HG02884 (cell line): ENCODE measurements around the gene METTL1.
A peak's percentile ranks its signal among the peaks of the same experiment; 100 is the strongest.
"Not testable (repeated sequence)": the region's sequence is repeated elsewhere in the genome, so short reads cannot be mapped to it uniquely, and the experiment has no call there.

Experiments
- ATAC-seq: cut with Tn5 transposase; IDR thresholded peaks from one replicate; pipeline ENCODE4 v1.9.1; 2021; ENCODE audit warnings: mild to moderate bottlenecking, moderate library complexity; ENCODE audit not compliant: unreplicated experiment

Gene METTL1

GRCh38 chr12:57800965-57801364, 29.1 kb upstream of the METTL1 start:
- ATAC-seq, result no peak

DNA sequence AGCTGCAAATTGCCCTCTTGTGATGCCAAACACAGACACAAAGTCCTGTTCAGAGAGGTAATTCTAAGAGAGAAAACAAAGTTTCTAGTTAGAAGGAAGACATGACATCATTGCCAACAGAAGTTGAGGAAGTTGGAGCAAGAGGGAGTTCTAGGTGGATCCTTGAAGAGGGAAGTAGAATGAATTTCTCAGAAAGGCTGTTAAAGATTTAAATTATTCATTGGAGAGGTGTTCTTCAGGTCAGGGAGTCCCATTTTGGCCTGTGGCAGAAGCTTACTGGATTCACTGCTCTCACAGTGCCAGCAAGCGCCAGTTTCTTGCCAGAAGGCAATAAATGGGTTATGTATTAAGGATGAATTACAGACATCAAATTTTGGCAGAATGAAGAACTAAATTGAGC, 26.0 kb upstream of the METTL1 start:
- no peak for ATAC-seq

DNA sequence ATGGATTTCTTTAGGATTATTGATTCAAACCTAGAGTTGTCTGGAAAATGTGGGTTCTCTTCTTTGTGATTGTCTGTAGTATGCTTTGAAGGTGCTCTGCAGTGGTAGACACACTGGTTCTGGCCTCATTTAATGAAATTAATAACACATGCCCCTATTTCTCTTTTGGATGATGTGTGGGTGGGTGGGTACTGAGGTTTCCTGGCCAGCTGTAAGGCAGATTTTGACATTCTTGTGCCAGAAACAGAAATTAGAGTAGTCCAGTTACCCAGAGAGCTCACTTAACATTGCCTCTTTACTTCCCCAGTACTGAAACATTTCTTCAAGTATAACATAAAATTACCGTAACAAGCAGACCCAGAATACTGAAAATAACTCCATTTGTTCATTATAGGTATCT, 25.1 kb upstream of the METTL1 start:
- ATAC-seq, result no peak

DNA sequence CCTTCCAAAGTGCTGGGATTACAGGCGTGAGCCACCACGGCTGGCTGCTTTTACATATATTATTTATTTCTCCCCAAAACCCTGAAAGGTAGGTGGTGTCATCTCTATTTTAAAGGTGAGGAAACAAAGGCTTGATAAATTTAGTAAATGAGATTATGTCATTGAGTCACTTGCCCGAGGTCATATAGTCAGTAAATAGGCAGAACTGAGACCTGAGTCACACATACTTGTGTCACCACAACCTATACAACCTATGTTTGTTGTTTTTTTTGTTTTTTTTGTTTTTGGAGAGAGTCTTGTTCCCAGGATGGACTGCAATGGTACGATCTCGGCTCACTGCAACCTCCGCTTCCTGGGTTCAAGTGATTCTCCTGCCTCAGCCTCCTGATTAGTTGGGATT, 23.4 kb upstream of the METTL1 start:
- no peak for ATAC-seq

GRCh38 chr12:57793920-57794319, 22.0 kb upstream of the METTL1 start:
- no peak for ATAC-seq

- ATAC-seq, result no peak
These were observed 12.0 kb upstream of the METTL1 start for GRCh38 chr12:57783861-57784260.

GRCh38 chr12:57783466-57783801, 11.5 kb upstream of the METTL1 start:
- ATAC-seq, result no peak

DNA sequence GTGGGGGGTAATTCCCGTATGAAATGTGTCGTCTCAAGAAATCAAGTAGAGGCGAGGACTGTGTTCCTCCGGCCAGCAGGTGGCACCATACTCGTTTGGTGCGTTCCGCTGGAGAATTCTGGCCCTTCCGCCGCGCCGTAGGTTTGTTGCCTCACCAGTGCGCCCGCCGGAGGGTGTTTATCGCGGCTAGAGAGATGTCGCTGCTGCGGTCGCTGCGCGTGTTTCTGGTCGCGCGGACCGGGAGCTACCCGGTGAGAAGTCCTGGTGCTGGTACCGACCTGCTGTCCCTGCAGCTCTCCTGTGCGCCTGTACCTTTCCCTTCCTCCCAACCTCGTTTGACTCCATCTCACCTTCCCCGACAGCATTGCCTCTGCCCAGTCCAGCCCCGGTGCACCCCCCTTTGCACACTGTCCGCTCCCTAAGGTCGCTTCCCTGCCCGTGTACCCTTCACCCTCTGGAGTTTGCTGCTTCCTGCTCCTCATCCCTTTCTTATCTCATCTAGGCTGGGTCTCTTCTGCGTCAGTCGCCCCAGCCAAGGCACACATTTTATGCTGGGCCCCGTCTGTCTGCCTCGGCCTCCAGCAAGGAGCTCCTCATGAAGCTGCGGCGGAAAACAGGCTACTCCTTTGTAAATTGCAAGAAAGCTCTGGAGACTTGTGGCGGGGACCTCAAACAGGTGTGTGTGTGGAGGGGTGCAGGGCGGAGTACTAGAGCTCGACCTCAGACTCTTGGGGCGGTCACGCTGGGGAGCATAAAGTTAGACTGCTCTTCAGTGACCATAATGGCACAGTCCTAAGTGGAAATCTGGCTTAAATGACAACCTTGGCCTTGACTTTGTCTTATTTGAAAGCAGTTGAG, 10.9 kb upstream of the METTL1 start, which contains the start of gene TSFM:
TSFM (plus strand) TSS at position 180 of the 858 bp plus-strand sequence; CDS start at position 195, 15 bp downstream.
- ATAC-seq, result peak; percentile 91

GRCh38 chr12:57782243-57782607, 10.3 kb upstream of the METTL1 start:
- ATAC-seq, result peak; percentile 20

GRCh38 chr12:57781801-57782200, 9.9 kb upstream of the METTL1 start:
- no peak for ATAC-seq

- ATAC-seq, result no peak
These were observed 9.3 kb upstream of the METTL1 start for GRCh38 chr12:57781244-57781643.

- ATAC-seq, result no peak
These were observed 8.5 kb upstream of the METTL1 start for GRCh38 chr12:57780284-57780897.

DNA sequence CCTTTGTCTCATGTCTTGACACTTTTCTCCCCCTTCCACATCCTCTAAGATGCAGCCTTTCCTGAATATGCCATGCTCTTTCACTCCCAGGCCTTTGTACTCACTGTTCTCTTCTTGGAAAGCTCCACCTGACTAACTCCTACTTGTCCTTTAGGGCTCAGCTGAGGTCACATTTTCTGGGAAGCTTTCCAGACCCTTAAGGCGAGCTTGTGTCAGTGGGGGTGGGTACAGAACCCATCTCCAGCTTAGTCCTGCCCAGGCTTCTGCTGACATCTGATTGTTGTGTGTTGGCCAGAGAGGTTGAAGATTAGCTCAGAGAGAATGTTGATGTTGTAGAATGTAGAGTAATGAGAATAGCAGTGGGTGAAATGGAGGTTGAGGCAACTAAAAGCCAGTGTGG, 7.8 kb upstream of the METTL1 start:
- no peak for ATAC-seq

- no peak for ATAC-seq
These were observed 6.0 kb upstream of the METTL1 start for GRCh38 chr12:57777911-57778310.

GRCh38 chr12:57777367-57777766, 5.5 kb upstream of the METTL1 start:
- ATAC-seq, result no peak

DNA sequence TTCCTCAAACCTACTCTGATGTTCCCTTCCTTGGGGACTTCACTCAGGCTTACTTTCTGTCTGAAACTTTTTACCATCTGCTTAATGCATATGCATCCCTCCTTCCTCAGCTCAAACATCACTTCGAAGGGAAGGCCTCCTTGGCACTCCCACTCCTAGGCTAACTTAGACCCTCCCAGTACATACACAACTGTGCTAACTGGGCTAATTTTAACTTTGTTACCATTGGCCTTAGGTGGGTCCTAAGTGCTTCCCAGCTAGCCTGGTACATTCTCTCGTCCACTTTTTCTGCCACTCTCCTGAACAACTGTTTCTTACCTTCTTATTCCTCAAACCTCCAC, 4.3 kb upstream of the METTL1 start:
- no peak for ATAC-seq

DNA sequence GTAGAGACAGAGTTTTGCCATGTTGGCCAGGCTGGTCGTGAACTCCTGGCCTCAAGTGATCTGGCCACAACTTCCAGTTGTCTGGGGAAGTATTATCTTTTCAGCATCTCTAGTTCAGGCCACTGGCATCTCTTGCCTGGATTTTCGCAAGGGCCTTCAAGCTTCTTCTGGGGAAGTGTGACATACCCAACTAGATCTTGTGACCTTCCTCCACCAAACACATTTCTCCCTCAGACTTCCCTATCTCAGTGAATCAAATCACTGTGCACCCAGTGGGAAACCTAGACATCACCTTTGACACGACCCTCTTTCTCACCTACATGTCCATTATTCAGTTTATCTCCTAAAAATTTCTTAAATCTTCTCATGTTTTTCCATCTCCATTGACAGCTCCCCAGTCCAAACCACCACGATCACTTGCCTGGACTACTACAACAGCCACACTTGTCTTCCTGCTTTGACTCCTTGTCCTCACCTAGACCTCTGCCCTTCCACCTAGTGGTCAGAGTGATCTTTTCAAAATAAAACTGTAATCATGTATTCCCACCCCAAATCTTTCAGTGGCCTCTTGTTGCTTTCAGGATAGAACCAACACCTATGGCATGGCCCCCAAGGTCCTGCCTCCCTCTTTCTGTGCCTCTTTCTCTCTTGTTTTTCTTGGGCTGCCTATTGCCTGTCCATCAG, 3.8 kb upstream of the METTL1 start:
- no peak for ATAC-seq

- no peak for ATAC-seq
These were observed 3.1 kb upstream of the METTL1 start for GRCh38 chr12:57775044-57775443.

DNA sequence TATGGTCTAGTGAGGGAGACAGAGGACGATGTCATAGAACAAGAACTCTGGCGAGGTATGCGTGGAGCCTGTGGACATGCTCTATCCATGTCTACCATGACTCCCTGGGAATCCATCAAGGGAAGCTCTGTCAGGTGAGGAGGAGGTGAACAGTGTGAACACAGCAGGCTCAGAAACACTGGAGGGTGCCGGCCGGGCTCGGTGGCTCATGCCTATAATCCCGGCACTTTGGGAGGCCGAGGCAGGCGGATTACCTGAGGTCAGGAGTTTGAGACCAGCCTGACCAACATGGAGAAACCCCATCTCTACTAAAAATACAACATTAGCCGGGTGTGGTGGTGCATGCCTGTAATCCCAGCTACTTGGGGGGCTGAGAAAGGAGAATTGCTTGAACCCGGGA, 2.7 kb upstream of the METTL1 start:
- not testable (repeated sequence) for ATAC-seq

DNA sequence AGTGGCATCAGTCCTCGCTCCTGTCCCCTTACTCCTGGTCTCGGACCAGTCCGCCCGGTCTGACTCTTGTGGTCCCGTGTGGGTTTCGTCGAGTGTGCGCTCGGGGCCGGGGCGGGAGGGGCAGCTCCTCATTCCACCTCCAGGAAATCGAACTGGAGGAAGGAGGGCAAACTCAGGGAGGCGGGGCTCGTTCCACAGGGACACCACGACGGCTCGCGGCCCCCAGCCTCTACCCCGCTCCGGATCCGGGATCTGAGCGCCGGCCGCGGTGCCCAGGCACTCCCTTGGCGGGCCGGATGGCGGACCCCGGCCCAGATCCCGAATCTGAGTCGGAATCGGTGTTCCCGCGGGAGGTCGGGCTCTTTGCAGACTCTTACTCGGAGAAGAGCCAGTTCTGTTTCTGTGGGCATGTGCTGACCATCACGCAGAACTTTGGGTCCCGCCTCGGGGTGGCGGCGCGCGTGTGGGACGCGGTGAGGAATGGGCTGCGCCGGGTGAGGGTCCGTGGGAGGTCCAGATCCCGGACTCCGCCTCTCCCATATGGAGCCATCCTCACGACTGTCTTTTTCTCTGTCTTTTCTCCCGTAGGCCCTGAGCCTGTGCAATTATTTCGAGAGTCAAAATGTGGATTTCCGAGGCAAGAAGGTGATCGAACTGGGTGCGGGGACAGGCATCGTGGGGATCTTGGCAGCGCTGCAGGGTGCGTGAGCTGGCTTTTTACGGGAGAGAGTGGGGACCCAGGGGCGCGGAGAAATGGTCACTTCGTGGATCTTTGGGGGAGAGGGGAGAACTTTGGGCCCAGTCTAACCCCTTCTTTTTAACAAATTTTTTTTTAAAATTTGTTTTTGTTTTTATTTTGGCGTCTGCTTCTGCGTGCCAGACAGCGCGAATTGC, 771 bp upstream of the METTL1 start, which contains the start of gene EEF1AKMT3:
EEF1AKMT3 (plus strand) TSS at position 186 of the 894 bp plus-strand sequence; CDS start at position 297, 111 bp downstream.
- ATAC-seq, result peak; percentile 8
